ENCODE measurements around the gene RAB6A. TPM values are rescaled to one million over a fixed set of nuclear protein-coding genes. Genes with fewer than 3 reads are reported as not detected.
"Not testable (repeated sequence)": the region's sequence is repeated elsewhere in the genome, so short reads cannot be mapped to it uniquely, and the experiment has no call there.

RAB6A gene
- total RNA-seq, 1 experiment from 2014 or later = 92.1 TPM

GRCh38 chr11:73726825-73727224, 34.0 kb downstream of the RAB6A start:
- no peak for DNase-seq (ENCODE audit: low spot score)

GRCh38 chr11:73717136-73717535, 43.7 kb downstream of the RAB6A start:
- DNase-seq (ENCODE audit: low spot score) = no peak

GRCh38 chr11:73716153-73717056, 44.5 kb downstream of the RAB6A start:
- DNase-seq (ENCODE audit: low spot score) = peak; percentile 14

GRCh38 chr11:73715541-73715940, 45.3 kb downstream of the RAB6A start:
- no peak for DNase-seq (ENCODE audit: low spot score)

- no peak for DNase-seq (ENCODE audit: low spot score)
Observed at GRCh38 chr11:73710964-73711363, 49.9 kb downstream of the RAB6A start.

- no peak for DNase-seq (ENCODE audit: low spot score)
Observed at GRCh38 chr11:73705053-73705452, 55.8 kb downstream of the RAB6A start.

- no peak for DNase-seq (ENCODE audit: low spot score)
Observed at GRCh38 chr11:73693899-73694525, 66.9 kb downstream of the RAB6A start.

- DNase-seq (ENCODE audit: low spot score) = no peak
Observed at GRCh38 chr11:73680687-73681086, 80.2 kb downstream of the RAB6A start.

- not testable (repeated sequence) for DNase-seq (ENCODE audit: low spot score)
Observed at GRCh38 chr11:73676552-73676951, 84.3 kb downstream of the RAB6A start.

GRCh38 chr11:73671701-73672100, 89.2 kb downstream of the RAB6A start:
- no peak for DNase-seq (ENCODE audit: low spot score)

- DNase-seq (ENCODE audit: low spot score) = no peak
Observed at GRCh38 chr11:73670808-73671207, 90.1 kb downstream of the RAB6A start.

- DNase-seq (ENCODE audit: low spot score) = no peak
Observed at GRCh38 chr11:73667891-73668290, 93.0 kb downstream of the RAB6A start.

GRCh38 chr11:73664877-73665276, 96.0 kb downstream of the RAB6A start:
- no peak for DNase-seq (ENCODE audit: low spot score)

- no peak for DNase-seq (ENCODE audit: low spot score)
Observed at GRCh38 chr11:73663604-73664495, 97.0 kb downstream of the RAB6A start.

- no peak for DNase-seq (ENCODE audit: low spot score)
Observed at GRCh38 chr11:73662445-73663157, 98.3 kb downstream of the RAB6A start.

- peak; percentile 77 for DNase-seq (ENCODE audit: low spot score)
Observed at GRCh38 chr11:73661035-73661628, 99.7 kb downstream of the RAB6A start.

- no peak for DNase-seq (ENCODE audit: low spot score)
Observed at GRCh38 chr11:73660497-73661034, 100.3 kb downstream of the RAB6A start.

GRCh38 chr11:73659961-73660360, 100.9 kb downstream of the RAB6A start:
- DNase-seq (ENCODE audit: low spot score) = no peak

GRCh38 chr11:73656985-73657384, 103.9 kb downstream of the RAB6A start:
- DNase-seq (ENCODE audit: low spot score) = no peak

GRCh38 chr11:73655686-73656085, 105.2 kb downstream of the RAB6A start:
- no peak for DNase-seq (ENCODE audit: low spot score)
